ENCODE data around the gene ACACB. TPM values are rescaled to one million over a fixed set of nuclear protein-coding genes. Genes with fewer than 3 reads are reported as not detected.
A peak's percentile ranks its signal among the peaks of the same experiment; 100 is the strongest.

Gene ACACB
- 3.9 and 5.5 TPM in 2 replicates for total RNA-seq

DNA sequence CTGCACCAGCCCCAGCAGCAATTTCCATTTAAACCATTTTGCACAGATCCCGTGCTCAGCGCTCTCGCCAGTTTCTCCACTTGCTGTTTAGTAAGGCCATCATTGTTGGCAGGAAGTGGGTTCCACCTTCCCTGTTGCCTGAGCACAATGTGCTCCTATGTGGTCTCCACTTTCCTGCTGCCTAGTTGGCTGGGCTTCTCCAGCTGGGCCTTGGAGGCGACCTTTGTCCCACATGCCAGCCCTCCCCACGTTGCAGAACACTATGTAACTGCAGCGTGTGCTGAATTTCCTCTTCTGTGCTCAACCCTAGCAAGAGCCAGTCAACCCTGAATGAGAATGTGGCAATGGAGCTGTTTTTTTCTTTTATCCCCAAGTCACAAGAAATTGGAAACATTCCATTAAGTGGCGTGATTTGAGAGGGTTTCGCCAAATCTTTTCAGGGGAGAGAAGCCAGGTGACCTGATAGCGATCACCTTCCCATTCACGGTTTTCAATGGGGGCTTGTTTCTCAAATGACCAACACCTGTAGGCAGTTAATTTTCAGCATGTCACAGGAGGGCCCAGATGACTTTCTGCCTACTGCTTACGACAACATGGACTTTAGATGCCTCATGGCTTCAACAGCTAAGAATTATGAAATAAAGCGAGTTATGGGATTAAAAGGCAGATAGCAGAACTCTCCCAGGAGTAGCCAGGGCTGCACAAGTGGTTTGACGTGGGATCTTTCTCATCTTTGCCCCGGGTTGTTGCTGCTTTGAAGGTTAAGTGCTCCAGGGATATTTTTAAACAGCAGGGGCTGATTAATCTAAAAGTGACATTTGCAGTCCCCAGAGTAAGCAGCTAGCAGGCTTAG is at the start of gene ACACB:
Gene ACACB, plus strand, starts transcription at position 830 of the 853 bp plus-strand sequence. CDS start 22,819 bp downstream, outside the sequence.
- no peak for TF ChIP-seq CTCF (IDR thresholded peaks at IDR 0.05; ENCODE audit: insufficient read depth, low read depth, low read length)
- DNase-seq (ENCODE audit: low read depth): peak; percentile 46

DNA sequence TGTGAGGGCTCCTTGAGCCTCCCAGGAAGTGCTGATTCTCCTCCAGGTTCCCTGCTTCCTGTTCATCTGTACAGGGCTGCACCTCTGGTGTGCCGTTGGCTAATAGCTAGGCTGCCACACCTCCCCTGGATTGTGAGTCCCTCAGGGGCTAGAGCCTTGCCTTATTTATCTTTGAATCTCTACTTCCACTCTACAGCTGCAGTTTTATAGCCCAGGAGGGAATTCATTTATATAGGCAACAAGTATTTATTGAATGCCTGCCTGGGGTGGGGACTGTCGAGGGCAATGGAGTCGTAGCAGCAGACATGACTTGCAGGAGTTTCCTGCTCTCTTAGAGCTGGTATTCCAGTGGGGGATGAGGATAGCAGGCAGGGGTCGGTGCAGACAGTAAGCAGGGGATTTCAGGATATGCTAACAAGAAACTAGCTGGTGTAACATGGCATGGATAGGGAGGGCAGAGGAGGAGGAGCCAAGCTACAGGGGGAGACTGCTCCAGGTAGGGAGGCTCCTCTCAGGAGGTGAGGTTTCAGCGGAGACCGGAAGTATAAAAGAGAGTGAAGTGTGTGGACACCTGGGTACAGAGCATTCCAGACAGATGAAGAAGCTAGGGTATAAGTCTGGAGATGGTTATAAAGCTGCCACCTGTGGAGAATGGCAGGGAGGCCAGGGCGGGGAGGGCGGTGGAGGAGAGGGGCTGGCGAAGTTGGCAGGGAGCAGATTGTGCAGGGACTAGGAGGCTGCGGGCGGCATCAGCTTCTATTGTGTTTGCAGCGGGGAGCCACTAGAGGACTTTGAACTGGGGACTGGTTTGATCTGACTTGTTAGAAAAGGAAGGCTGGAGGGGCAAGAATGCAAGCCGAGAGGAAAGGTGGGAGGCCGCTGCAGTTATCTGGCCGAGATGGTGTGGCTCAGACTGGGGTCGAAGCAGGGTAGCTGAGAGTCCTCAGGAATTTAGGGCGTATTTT is 46.8 kb upstream of the ACACB start:
- no peak for TF ChIP-seq CTCF (IDR thresholded peaks at IDR 0.05; ENCODE audit: insufficient read depth, low read depth, low read length)
- no peak for DNase-seq (ENCODE audit: low read depth)
- no peak overlapping the region for H3K4me3 ChIP-seq (ENCODE audit: low read depth, low read length)

More for the DNA sequence above, at the start of gene ACACB:
- H3K4me3 ChIP-seq (ENCODE audit: low read depth, low read length): no peak within 1 kb of the TSS

GRCh38 chr12:109074866-109075265 is 41.5 kb upstream of the ACACB start:
- TF ChIP-seq CTCF (IDR thresholded peaks at IDR 0.05; ENCODE audit: insufficient read depth, low read depth, low read length): no peak
- no peak for DNase-seq (ENCODE audit: low read depth)
- no peak overlapping the region for H3K4me3 ChIP-seq (ENCODE audit: low read depth, low read length)

DNA sequence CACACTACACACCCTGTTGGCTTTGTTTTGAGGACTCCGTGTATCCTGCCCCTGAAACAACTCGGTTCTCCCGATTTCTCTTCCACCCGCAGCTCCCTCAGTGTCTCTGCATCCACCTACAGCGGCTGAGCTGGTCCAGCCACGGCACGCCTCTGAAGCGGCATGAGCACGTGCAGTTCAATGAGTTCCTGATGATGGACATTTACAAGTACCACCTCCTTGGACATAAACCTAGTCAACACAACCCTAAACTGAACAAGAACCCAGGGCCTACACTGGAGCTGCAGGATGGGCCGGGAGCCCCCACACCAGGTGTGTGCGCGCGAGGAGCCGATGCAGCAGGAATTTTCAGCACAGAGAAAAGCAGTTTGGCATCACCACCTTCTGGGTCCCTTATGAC is 33.6 kb upstream of the ACACB start:
- TF ChIP-seq CTCF (IDR thresholded peaks at IDR 0.05; ENCODE audit: insufficient read depth, low read depth, low read length): no peak
- no peak for DNase-seq (ENCODE audit: low read depth)

GRCh38 chr12:109084425-109084824 is 32.0 kb upstream of the ACACB start:
- no peak for TF ChIP-seq CTCF (IDR thresholded peaks at IDR 0.05; ENCODE audit: insufficient read depth, low read depth, low read length)
- no peak overlapping the region for H3K4me3 ChIP-seq (ENCODE audit: low read depth, low read length)
- DNase-seq (ENCODE audit: low read depth): no peak

More for the DNA sequence above, 33.6 kb upstream of the ACACB start:
- H3K4me3 ChIP-seq (ENCODE audit: low read depth, low read length): no peak overlapping the region

- no peak for TF ChIP-seq CTCF (IDR thresholded peaks at IDR 0.05; ENCODE audit: insufficient read depth, low read depth, low read length)
- H3K4me3 ChIP-seq (ENCODE audit: low read depth, low read length): no peak overlapping the region
- no peak for DNase-seq (ENCODE audit: low read depth)
Observed at GRCh38 chr12:109085590-109085989, 30.8 kb upstream of the ACACB start.
